ENCODE measurements around the gene IFT27. TPM values are rescaled to one million over a fixed set of nuclear protein-coding genes. Genes with fewer than 3 reads are reported as not detected.

IFT27 gene
- total and polyA plus RNA-seq, 2 experiments from 2014 or later = 28.5 to 63.5 TPM

GRCh38 chr22:36809351-36809750 is 33.4 kb upstream of the IFT27 start:
- Histone ChIP-seq H3K4me2 (no peak overlapping the region), H2AFZ (no peak overlapping the region), H3K36me3 (ENCODE audit: insufficient read depth) (no peaks in the 10 kb centered on the region), H3F3A (replicated peaks; ENCODE audit: low read depth) (no peaks in the 10 kb centered on the region), H3K9me2 (ENCODE audit: insufficient read depth) (no peaks in the 10 kb centered on the region), H3K27ac (ENCODE audit: low read depth) (no peak overlapping the region), H4K20me1 (replicated peaks; ENCODE audit: insufficient read depth) (no peaks in the 10 kb centered on the region), H3K79me2 (replicated peaks; ENCODE audit: insufficient read depth) (no peaks in the 10 kb centered on the region), H3K27me3 (ENCODE audit: insufficient read depth) (peaks cover 2% of the 10 kb centered on the region), H3K4me1 (ENCODE audit: insufficient read depth) (peaks cover 3% of the 10 kb centered on the region; the same call in 1 of the 2 replicates), H3K4me3 (no peak overlapping the region)
- ATAC-seq (no peak), DNase-seq (ENCODE audit: low spot score) (no peak)
- Mint-ChIP-seq H3K9me3 (no peaks in the 10 kb centered on the region), H3K27ac (no peak overlapping the region), H3K36me3 (ENCODE audit: low read depth) (no peaks in the 10 kb centered on the region), H3K4me1 (peaks cover 18% of the 10 kb centered on the region), H3K27me3 (ENCODE audit: insufficient read depth, low read depth, poor library complexity) (peaks cover 12% of the 10 kb centered on the region), H3K4me3 (no peak overlapping the region)
- TF ChIP-seq NANOG (IDR thresholded peaks at IDR 0.05; ENCODE audit: borderline replicate concordance) (no peak), ETS1 (IDR thresholded peaks at IDR 0.05) (no peak), EZH2phosphoT487 (IDR thresholded peaks at IDR 0.05; ENCODE audit: unreplicated experiment) (no peak), REST (IDR thresholded peaks at IDR 0.05; ENCODE audit: unreplicated experiment) (no peak), CTCF (conservative IDR thresholded peaks at IDR 0.05; ENCODE audit: low read depth in 2 of 2) (no peak), JUNB (IDR thresholded peaks at IDR 0.05; ENCODE audit: unreplicated experiment) (no peak), ZNF114 (CRISPR knock-in tag; IDR thresholded peaks at IDR 0.05) (no peak), ZNF462 (CRISPR knock-in tag; IDR thresholded peaks at IDR 0.05) (no peak), CREB1 (CRISPR knock-in tag; IDR thresholded peaks at IDR 0.05; ENCODE audit: low read depth) (no peak), ZNF331 (CRISPR knock-in tag; IDR thresholded peaks at IDR 0.05; ENCODE audit: low read depth) (no peak), EZH2 (IDR thresholded peaks at IDR 0.05; ENCODE audit: low read depth, unreplicated experiment) (no peak), POLR2AphosphoS5 (IDR thresholded peaks at IDR 0.05; ENCODE audit: low read depth) (no peak), STAT1 (IDR thresholded peaks at IDR 0.05; ENCODE audit: unreplicated experiment) (no peak)

Measured in GM23338 (cell line).